HFF-Myc (cell line): Measurements from ENCODE around the gene SUV39H2.

ENCODE experiments used
- DNase-seq: peaks from one replicate; pipeline ENCODE4 v3.0.0-alpha.2; 2011; ENCODE audit warnings: low read depth; ENCODE audit errors: extremely low read depth
- H3K4me3 ChIP-seq: replicated peaks from 2 replicates; pipeline ENCODE4 v1.5.1; 2011; ENCODE audit warnings: low read depth, mild to moderate bottlenecking, control low read depth, low read length
- CTCF ChIP-seq: IDR thresholded peaks from 2 replicates; pipeline ENCODE4 v1.5.1; 2012; ENCODE audit warnings: mild to moderate bottlenecking, low read depth, low read length, control low read depth; ENCODE audit errors: missing control alignments

The SUV39H2 gene

GRCh38 chr10:14949291-14949690, 70.6 kb downstream of the SUV39H2 start:
- H3K4me3 ChIP-seq, result no peak overlapping the region
- no peak for DNase-seq
- TF ChIP-seq CTCF, result no peak

GRCh38 chr10:14952851-14953423, 74.3 kb downstream of the SUV39H2 start:
- peak overlapping the region; percentile 71 for H3K4me3 ChIP-seq
- no peak for DNase-seq
- TF ChIP-seq CTCF, result no peak

DNA sequence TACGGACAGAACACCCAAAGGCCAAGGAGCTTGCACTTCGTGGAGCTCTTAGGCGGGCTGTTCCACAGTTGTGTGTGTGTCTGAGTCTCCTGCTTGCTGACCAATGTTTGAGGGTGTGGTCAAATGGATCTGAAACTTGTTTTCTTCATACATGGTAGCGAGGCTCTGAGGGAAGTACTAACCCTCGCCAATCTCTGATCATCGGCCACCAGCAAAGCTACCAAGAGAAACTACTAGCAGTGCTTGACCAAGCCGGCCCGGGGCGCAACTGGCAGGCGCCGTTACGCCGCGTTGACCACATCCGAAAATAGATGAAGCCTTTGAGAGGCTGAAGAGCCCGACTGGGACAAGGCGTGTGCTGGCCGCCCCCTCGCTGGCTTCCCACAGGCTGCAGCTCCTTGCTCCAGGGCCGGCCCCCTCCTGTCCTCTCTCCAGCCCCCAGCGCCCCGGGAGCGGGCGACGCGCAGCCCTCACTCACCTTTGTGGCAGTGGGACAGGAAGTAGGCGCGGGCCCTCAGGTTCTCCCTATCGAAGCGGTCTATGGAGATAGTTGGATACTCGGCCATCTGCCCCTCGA, 74.8 kb downstream of the SUV39H2 start:
- H3K4me3 ChIP-seq, result peak overlapping the region; percentile 71
- peak; percentile 16 for DNase-seq
- TF ChIP-seq CTCF, result no peak
